Breast epithelium (tissue), 3 donors: Measurements from ENCODE around the gene RTN4R.

Source experiments
- POLR2A ChIP-seq: fragments of 450-650 bp; IDR thresholded peaks from one replicate; pipeline ENCODE4 v1.6.1; 2016; ENCODE audit warnings: antibody characterized with exemption, mild to moderate bottlenecking, moderate library complexity
- TF ChIP-seq, protein P1 (sequence below), 3 donors: fragments of 450-650 bp; IDR thresholded peaks; one replicate each; pipeline ENCODE4 v1.5.1; 2016 to 2017; ENCODE audit warnings: antibody characterized with exemption in 3 of 3, mild to moderate bottlenecking in 3 of 3, moderate library complexity in 3 of 3

DNA sequence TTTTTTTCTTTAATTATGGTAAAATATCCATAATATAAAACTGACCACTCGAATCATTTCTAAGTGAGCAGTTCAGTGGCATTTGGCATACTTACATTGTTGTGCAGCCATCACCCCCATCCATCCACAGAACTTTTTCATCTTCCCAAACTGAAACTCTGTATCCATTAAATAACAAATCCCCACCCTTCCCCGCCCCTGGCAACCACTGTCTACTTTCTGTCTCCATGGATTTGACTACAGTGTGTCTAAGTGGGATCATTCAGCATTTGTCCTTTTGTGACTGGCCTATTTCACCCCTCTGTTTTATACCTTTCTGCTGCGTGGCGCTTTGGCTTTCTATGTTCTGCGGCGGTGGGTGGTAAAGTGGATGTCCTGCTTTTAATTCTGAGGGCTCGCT lies 49.1 kb downstream of the RTN4R start:
- no peak for TF ChIP-seq POLR2A
- TF ChIP-seq, protein P1, sequence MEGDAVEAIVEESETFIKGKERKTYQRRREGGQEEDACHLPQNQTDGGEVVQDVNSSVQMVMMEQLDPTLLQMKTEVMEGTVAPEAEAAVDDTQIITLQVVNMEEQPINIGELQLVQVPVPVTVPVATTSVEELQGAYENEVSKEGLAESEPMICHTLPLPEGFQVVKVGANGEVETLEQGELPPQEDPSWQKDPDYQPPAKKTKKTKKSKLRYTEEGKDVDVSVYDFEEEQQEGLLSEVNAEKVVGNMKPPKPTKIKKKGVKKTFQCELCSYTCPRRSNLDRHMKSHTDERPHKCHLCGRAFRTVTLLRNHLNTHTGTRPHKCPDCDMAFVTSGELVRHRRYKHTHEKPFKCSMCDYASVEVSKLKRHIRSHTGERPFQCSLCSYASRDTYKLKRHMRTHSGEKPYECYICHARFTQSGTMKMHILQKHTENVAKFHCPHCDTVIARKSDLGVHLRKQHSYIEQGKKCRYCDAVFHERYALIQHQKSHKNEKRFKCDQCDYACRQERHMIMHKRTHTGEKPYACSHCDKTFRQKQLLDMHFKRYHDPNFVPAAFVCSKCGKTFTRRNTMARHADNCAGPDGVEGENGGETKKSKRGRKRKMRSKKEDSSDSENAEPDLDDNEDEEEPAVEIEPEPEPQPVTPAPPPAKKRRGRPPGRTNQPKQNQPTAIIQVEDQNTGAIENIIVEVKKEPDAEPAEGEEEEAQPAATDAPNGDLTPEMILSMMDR (IDR thresholded peaks at IDR 0.05), result no peak
